ENCODE results near the gene PPM1H. TPM values are rescaled to one million over a fixed set of nuclear protein-coding genes. Genes with fewer than 3 reads are reported as not detected.
"Not testable (repeated sequence)": the region's sequence is repeated elsewhere in the genome, so short reads cannot be mapped to it uniquely, and the experiment has no call there.

Gene PPM1H
- total RNA-seq, 1 donor from 2014 or later, result 0.85 TPM

GRCh38 chr12:62736596-62736995, 198.4 kb downstream of the PPM1H start:
- no peak overlapping the region for H3K27ac ChIP-seq
- H3K27me3 ChIP-seq, result no peaks in the 10 kb centered on the region
- no peaks in the 10 kb centered on the region for H3K36me3 ChIP-seq
- peaks cover 0 to 8% of the 10 kb centered on the region in 2 donors for H3K4me1 ChIP-seq
- TF ChIP-seq CTCF (IDR thresholded peaks at IDR 0.05), result no peak
- H3K4me3 ChIP-seq, result no peak overlapping the region
- no peaks in the 10 kb centered on the region for H3K9me3 ChIP-seq
- intact Hi-C loops (cut with DNase I), result no loop called here
- no peak for DNase-seq (ENCODE audit: low spot score in 2 of 2)

- H3K36me3 ChIP-seq, result no peaks in the 10 kb centered on the region
- no peaks in the 10 kb centered on the region for H3K27me3 ChIP-seq
- H3K4me1 ChIP-seq, result peaks cover 0 to 15% of the 10 kb centered on the region in 2 donors
- no peak for DNase-seq (ENCODE audit: low spot score in 2 of 2)
- H3K4me3 ChIP-seq, result no peak overlapping the region
- TF ChIP-seq CTCF (IDR thresholded peaks at IDR 0.05), result no peak
- intact Hi-C loops (cut with DNase I), result loop anchor here (2.0 kb wide), 1 partner anchor 50 kb away; no protein-coding TSS in a partner anchor
- no peaks in the 10 kb centered on the region for H3K9me3 ChIP-seq
- H3K27ac ChIP-seq, result no peak overlapping the region
These were observed 202.0 kb downstream of the PPM1H start for GRCh38 chr12:62732861-62733427.

- H3K27me3 ChIP-seq, result no peaks in the 10 kb centered on the region
- peak overlapping the region; percentile 54 to 72 for H3K27ac ChIP-seq
- H3K36me3 ChIP-seq, result no peaks in the 10 kb centered on the region
- peaks cover 0 to 15% of the 10 kb centered on the region in 2 donors for H3K4me1 ChIP-seq
- H3K4me3 ChIP-seq, result peak overlapping the region; percentile 24 to 54
- no peak for TF ChIP-seq CTCF (IDR thresholded peaks at IDR 0.05)
- H3K9me3 ChIP-seq, result no peaks in the 10 kb centered on the region
- intact Hi-C loops (cut with DNase I), result loop anchor here (2.0 kb wide), 1 partner anchor 64 kb away; no protein-coding TSS in a partner anchor
- DNase-seq (ENCODE audit: low spot score in 2 of 2), result no peak
These were observed 203.7 kb downstream of the PPM1H start for GRCh38 chr12:62731055-62731820.

GRCh38 chr12:62730649-62731048, 204.3 kb downstream of the PPM1H start:
- TF ChIP-seq CTCF (IDR thresholded peaks at IDR 0.05), result no peak
- no peak for DNase-seq (ENCODE audit: low spot score in 2 of 2)
- H3K4me1 ChIP-seq, result peaks cover 0 to 15% of the 10 kb centered on the region in 2 donors
- H3K27me3 ChIP-seq, result no peaks in the 10 kb centered on the region
- intact Hi-C loops (cut with DNase I), result loop anchor here (2.0 kb wide), 1 partner anchor 64 kb away; no protein-coding TSS in a partner anchor
- no peaks in the 10 kb centered on the region for H3K36me3 ChIP-seq
- peak overlapping the region; percentile 54 to 72 for H3K27ac ChIP-seq
- H3K9me3 ChIP-seq, result no peaks in the 10 kb centered on the region
- peak overlapping the region in 1 of 2 donors; percentile 54 for H3K4me3 ChIP-seq

- not testable (repeated sequence) for H3K36me3 ChIP-seq; H3K27me3 ChIP-seq; H3K9me3 ChIP-seq; DNase-seq (ENCODE audit: low spot score in 2 of 2)
- peaks cover 0 to 19% of the 10 kb centered on the region in 2 donors for H3K4me1 ChIP-seq
- intact Hi-C loops (cut with DNase I), result loop anchor here (2.0 to 10.0 kb wide), 2 partner anchors 65 to 315 kb away; no protein-coding TSS in a partner anchor
- peak overlapping the region in 1 of 2 donors; percentile 54 for H3K4me3 ChIP-seq
- peak overlapping the region; percentile 54 to 72 for H3K27ac ChIP-seq
These were observed 205.1 kb downstream of the PPM1H start for GRCh38 chr12:62729579-62730544.
